Endothelial cell of umbilical vein (primary cell): ENCODE results near the gene RNASEH1. TPM values are rescaled to one million over a fixed set of nuclear protein-coding genes. Genes with fewer than 3 reads are reported as not detected.
"Not testable (repeated sequence)": the region's sequence is repeated elsewhere in the genome, so short reads cannot be mapped to it uniquely, and the experiment has no call there.

Experiments used
- BruUV-seq: library from RNA; stranded (reverse); fragments of 400-500 nt; replicated peaks from 2 replicates; lab custom pipeline; 2021; lab: Mats Ljungman, UMichigan
- CTCF ChIA-PET: fragments of 300-600, 350-600 bp; sonication (Branson Sonifier 250); formaldehyde crosslinking; loops from one replicate; lab custom pipeline; 2021; ENCODE audit warnings: antibody characterized with exemption, inconsistent platforms; lab: Charles Lee
- POLR2A ChIA-PET: fragments of 300-600, 350-600 bp; sonication (Branson Sonifier 250); formaldehyde crosslinking; loops from one replicate; lab custom pipeline; 2021; ENCODE audit warnings: antibody characterized with exemption, inconsistent platforms; lab: Charles Lee
- DNase-seq: peaks from one replicate; pipeline ENCODE4 v3.0.0-alpha.2; 2011; ENCODE audit warnings: low read depth, low spot score
- FAIRE-seq: peaks from 2 replicates; lab custom pipeline; 2011; peaks lifted over from hg19 to GRCh38; lab: Jason Lieb, UNC
- H2AFZ ChIP-seq: 2 replicates; pipeline ENCODE4 v1.6.0; 2012; ENCODE audit warnings: low read depth, low read length, control low read depth, inconsistent platforms
- H3K27ac ChIP-seq: 2 replicates; pipeline ENCODE4 v1.5.1; 2011; ENCODE audit warnings: low read depth, mild to moderate bottlenecking, control low read depth, low read length, moderate library complexity; ENCODE audit not compliant: insufficient read depth
- H3K27me3 ChIP-seq, 2 experiments: 2 replicates each; pipeline versions ENCODE4 v1.6.0 to v1.6.1; 2011; ENCODE audit warnings: low read length in 2 of 2, mixed read lengths in 1 of 2; ENCODE audit not compliant: control insufficient read depth in 2 of 2, insufficient read depth in 2 of 2
- H3K36me3 ChIP-seq, 2 experiments: 2 replicates in 1 of 2; 3 replicates in 1 of 2; pipeline ENCODE4 v1.5.1; 2011; ENCODE audit warnings: low read length in 2 of 2, mild to moderate bottlenecking in 1 of 2, moderate library complexity in 1 of 2; ENCODE audit not compliant: control insufficient read depth in 2 of 2, insufficient read depth in 2 of 2; ENCODE audit errors: extremely low read depth in 1 of 2
- H3K4me1 ChIP-seq: 3 replicates; pipeline ENCODE4 v1.5.1; 2011; ENCODE audit warnings: mild to moderate bottlenecking, low read length; ENCODE audit not compliant: control insufficient read depth, insufficient read depth; ENCODE audit errors: extremely low read depth
- H3K4me2 ChIP-seq: 2 replicates; pipeline ENCODE4 v1.6.1; 2011; ENCODE audit warnings: low read length, control low read depth, mixed read lengths; ENCODE audit not compliant: insufficient read depth
- H3K4me3 ChIP-seq, 3 experiments: fragments of 200-600 bp in 1 of 3; sonication (generic), shearing (Covaris generic) in 1 of 3; replicated peaks in 1 of 3; 2 replicates each; pipeline ENCODE4 v1.5.1; 2011 to 2016; ENCODE audit warnings: control low read depth in 3 of 3, low read length in 3 of 3, mild to moderate bottlenecking in 2 of 3, inconsistent platforms in 1 of 3, low read depth in 1 of 3, moderate library complexity in 1 of 3; ENCODE audit not compliant: insufficient read depth in 1 of 3
- H3K79me2 ChIP-seq: 2 replicates; pipeline ENCODE4 v1.6.0; 2012; ENCODE audit warnings: low read length, inconsistent platforms; ENCODE audit not compliant: control insufficient read depth, insufficient read depth
- H3K9ac ChIP-seq: replicated peaks from 2 replicates; pipeline ENCODE3; 2011; ENCODE audit warnings: low read length, control low read depth; ENCODE audit not compliant: insufficient read depth; ENCODE audit errors: extremely low read depth
- H3K9me1 ChIP-seq: replicated peaks from 3 replicates; pipeline ENCODE4 v1.6.0; 2011; ENCODE audit warnings: mild to moderate bottlenecking, low read length; ENCODE audit not compliant: control insufficient read depth, insufficient read depth; ENCODE audit errors: extremely low read depth
- H3K9me3 ChIP-seq: replicated peaks from 2 replicates; pipeline ENCODE4 v1.5.1; 2012; ENCODE audit warnings: low read length, inconsistent platforms; ENCODE audit not compliant: control insufficient read depth, insufficient read depth
- H4K20me1 ChIP-seq: replicated peaks from 2 replicates; pipeline ENCODE3; 2011; ENCODE audit warnings: mild to moderate bottlenecking, low read length; ENCODE audit not compliant: control insufficient read depth, insufficient read depth; ENCODE audit errors: extremely low read depth
- GATA2 ChIP-seq: IDR thresholded peaks from 2 replicates; pipeline ENCODE4 v1.7.0; 2011; ENCODE audit warnings: low read depth, mild to moderate bottlenecking, moderate library complexity, mixed read lengths, low read length; ENCODE audit not compliant: insufficient read length, insufficient read depth
- POLR2AphosphoS5 ChIP-seq: IDR thresholded peaks from 2 replicates; pipeline ENCODE4 v1.6.1; 2012; ENCODE audit warnings: low read depth, mild to moderate bottlenecking, control low read depth, low read length, moderate library complexity; ENCODE audit not compliant: insufficient read depth
- dilution Hi-C: fragments of 300-500 bp; cut with MboI; formaldehyde crosslinking; loops from one replicate; pipeline ENCODE4 v1.15.0; 2019; ENCODE audit warnings: low sequenced_read_pairs; ENCODE audit not compliant: extremely low pct_ligation_motif_present
- intact Hi-C: fragments of 100-400 bp; cut with micrococcal nuclease; formaldehyde crosslinking; loops from one replicate; pipeline ENCODE4 v1.10.0; 2022
- polyA plus RNA-seq, 4 experiments: library from polyadenylated mRNA; depleted of rRNA in 3 of 4; stranded (reverse) in 3 of 4; unstranded in 1 of 4; fragments of >200 nt; gene quantifications; 2 replicates each; pipeline versions ENCODE4 v1.2.1 to v1.2.3, GENCODE V29; 2011 to 2012; ENCODE audit warnings: missing spikeins in 1 of 4
- total RNA-seq: library from RNA; stranded (reverse); gene quantifications from 2 replicates; pipeline ENCODE4 v1.2.3, GENCODE V29; 2021
- TF ChIP-seq, protein P1 (sequence below): IDR thresholded peaks from 2 replicates; pipeline ENCODE4 v1.6.1; 2011; ENCODE audit not compliant: insufficient read depth, insufficient read length

RNASEH1 gene
- total and polyA plus RNA-seq, 2 donors (not counting 3 experiments of a cell fraction or from before 2014, with no cell fraction given), result 12.8 to 30.8 TPM

DNA sequence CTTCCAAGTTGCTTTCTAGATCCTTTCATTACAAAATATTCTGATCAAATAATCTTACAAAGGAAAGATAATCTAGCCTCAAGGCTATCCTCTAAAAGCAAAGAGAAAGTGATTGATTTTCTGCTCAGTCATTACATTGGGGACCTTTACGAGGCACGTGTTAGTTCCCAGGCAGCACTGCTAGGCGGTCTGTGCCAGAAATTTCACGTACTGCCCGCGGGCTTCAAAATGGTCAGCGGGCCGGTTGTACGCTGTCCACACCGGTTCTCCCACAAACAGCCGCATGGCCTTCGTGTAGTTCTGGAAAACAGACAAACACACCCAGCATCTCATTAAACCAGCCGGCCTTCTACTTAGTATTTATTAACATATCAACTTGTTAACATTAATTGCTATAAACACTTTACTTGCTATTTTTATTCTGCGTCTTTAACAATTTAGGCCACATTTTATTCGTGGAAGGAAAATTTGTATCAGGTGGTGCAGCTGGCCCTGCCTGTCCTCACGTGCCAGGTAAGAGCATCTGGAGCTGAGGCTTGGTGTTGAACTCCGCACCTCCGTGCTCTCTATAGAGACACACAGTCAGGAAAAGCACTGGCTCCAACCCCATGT is 59.2 kb downstream of the RNASEH1 start:
- Histone ChIP-seq H3K79me2 (no peaks in the 10 kb centered on the region), H3K9me1 (no peaks in the 10 kb centered on the region), H3K27ac (no peak overlapping the region), H3K9ac (no peak overlapping the region), H3K36me3 (peaks cover 7 to 23% of the 10 kb centered on the region in 2 experiments), H3K9me3 (no peaks in the 10 kb centered on the region), H2AFZ (no peak overlapping the region), H4K20me1 (no peaks in the 10 kb centered on the region), H3K4me1 (no peaks in the 10 kb centered on the region), H3K4me3 (no peak overlapping the region), H3K27me3 (no peaks in the 10 kb centered on the region), H3K4me2 (no peak overlapping the region)
- DNase-seq, result no peak
- BruUV-seq, result no TSS peak
- ChIA-PET POLR2A (no interaction called here), CTCF (no interaction called here)
- no peak for FAIRE-seq
- intact Hi-C loops, result no loop called here
- dilution Hi-C loops, result no loop called here
- TF ChIP-seq, protein P1, sequence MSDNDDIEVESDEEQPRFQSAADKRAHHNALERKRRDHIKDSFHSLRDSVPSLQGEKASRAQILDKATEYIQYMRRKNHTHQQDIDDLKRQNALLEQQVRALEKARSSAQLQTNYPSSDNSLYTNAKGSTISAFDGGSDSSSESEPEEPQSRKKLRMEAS, result no peak
- TF ChIP-seq GATA2 (no peak), POLR2AphosphoS5 (no peak)

DNA sequence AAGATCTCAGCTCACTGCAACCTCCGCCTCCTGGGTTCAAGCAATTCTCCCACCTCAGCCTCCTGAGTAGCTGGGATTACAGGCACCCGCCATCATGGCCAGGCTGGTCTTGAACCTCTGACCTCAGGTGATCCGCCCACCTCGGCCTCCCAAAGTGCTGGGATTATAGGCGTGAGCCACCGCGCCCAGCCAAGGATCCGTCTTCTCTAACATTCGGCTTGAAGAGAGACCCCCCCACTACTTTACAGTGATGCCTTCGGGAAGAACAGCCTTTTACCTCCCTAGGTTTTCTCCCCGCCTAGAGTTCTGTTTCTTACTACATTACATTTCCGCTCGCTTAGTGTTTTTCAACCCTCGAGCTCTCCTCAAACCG is 61.4 kb downstream of the RNASEH1 start:
- CTCF ChIA-PET, result interaction anchor here (1.0 kb wide), 1 partner anchor 8 kb away, joined by 3 read pairs; no protein-coding TSS in a partner anchor
- BruUV-seq, DNase-seq: not testable (repeated sequence)

More for the DNA sequence above, 61.4 kb downstream of the RNASEH1 start:
- H3K79me2 ChIP-seq, H4K20me1 ChIP-seq, H3K4me2 ChIP-seq, FAIRE-seq, H3K4me3 ChIP-seq, H3K27ac ChIP-seq, POLR2A ChIA-PET, H2AFZ ChIP-seq, dilution Hi-C loops, H3K4me1 ChIP-seq, H3K27me3 ChIP-seq, H3K9me3 ChIP-seq, H3K9ac ChIP-seq, H3K9me1 ChIP-seq, intact Hi-C loops: not testable (repeated sequence)
- H3K36me3 ChIP-seq, result peaks cover 7 to 23% of the 10 kb centered on the region in 2 experiments

Other genes with a start within 250 kb of the RNASEH1 start
- gene EIPR1, start 180.5 kb downstream of the RNASEH1 start, total RNA-seq, result 30.8 and 31.4 TPM in 2 replicates
- gene EIPR1, start 180.5 kb downstream of the RNASEH1 start, polyA plus RNA-seq, result 51.5 and 57.3 TPM in 2 replicates
- gene TRAPPC12, start 178.6 kb downstream of the RNASEH1 start, total RNA-seq, result 74.5 and 81.5 TPM in 2 replicates
- gene TRAPPC12, start 178.6 kb downstream of the RNASEH1 start, polyA plus RNA-seq, result 47.5 and 49.6 TPM in 2 replicates
- 42.6 and 49.7 TPM in 2 replicates for gene ADI1, start 38.8 kb downstream of the RNASEH1 start, total RNA-seq
- 30.5 and 38.6 TPM in 2 replicates for gene ADI1, start 38.8 kb downstream of the RNASEH1 start, polyA plus RNA-seq
- gene RPS7, start 16.9 kb upstream of the RNASEH1 start, total RNA-seq, result 1,506 and 1,544 TPM in 2 replicates
- gene RPS7, start 16.9 kb upstream of the RNASEH1 start, polyA plus RNA-seq, result 712 and 1,210 TPM in 2 replicates
- not detected in 2 replicates for gene COLEC11, start 36.8 kb upstream of the RNASEH1 start, total RNA-seq
- gene COLEC11, start 36.8 kb upstream of the RNASEH1 start, polyA plus RNA-seq, result 0.15 and 0.19 TPM in 2 replicates
- gene ALLC, start 99.9 kb upstream of the RNASEH1 start, total RNA-seq, result not detected in 2 replicates
- not detected in 2 replicates for gene ALLC, start 99.9 kb upstream of the RNASEH1 start, polyA plus RNA-seq
- gene DCDC2C, start 145.2 kb upstream of the RNASEH1 start, total RNA-seq, result not detected in 2 replicates
- gene DCDC2C, start 145.2 kb upstream of the RNASEH1 start, polyA plus RNA-seq, result not detected in 2 replicates